ENCODE results near the gene NUP37.

The NUP37 gene

DNA sequence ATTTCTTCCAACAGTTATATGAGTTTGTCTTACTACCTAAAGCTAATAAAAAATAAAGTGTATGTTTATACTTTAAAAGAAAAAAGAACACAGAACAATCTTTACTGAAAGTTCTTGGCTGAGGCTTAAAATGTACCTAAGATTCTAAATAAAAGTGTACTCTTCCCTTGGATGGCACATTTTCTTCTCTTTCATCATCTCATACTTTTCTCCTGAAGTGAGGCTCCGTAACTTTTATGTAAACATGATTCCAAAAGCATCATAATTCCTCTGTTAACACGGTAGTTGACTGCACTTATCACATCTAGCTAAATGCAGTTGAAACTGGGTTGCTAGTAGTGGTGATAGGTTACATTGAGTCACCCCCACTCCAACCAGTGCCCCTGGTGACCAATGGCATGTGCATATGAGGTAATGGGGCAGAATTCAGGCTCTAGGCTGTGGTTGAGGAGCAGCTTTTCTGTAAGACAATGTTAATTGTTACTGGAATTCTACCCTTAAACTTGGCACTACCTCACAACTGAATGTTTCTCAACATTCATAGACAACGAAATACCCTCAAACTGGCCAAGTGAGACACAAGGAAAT lies 96.5 kb downstream of the NUP37 start:
- DNase-seq = no peak
